HepG2 (cell line): ENCODE results near the gene HDAC5. TPM values are rescaled to one million over a fixed set of nuclear protein-coding genes. Genes with fewer than 3 reads are reported as not detected.
A peak's percentile ranks its signal among the peaks of the same experiment; 100 is the strongest.

Source experiments
- ATF7-NPFF ChIP-seq: sonication (generic); formaldehyde crosslinking; IDR thresholded peaks from 2 replicates; pipeline ENCODE4 v1.8.1; 2023; ENCODE audit warnings: mild to moderate bottlenecking, low read depth, missing genetic modification reagents, moderate library complexity
- CREB3 ChIP-seq: sonication (generic); formaldehyde crosslinking; IDR thresholded peaks from 2 replicates; pipeline ENCODE4 v1.5.0; 2020; ENCODE audit warnings: missing genetic modification reagents
- GABPA ChIP-seq, 2 experiments: IDR thresholded peaks; 2 replicates each; pipeline ENCODE4 v1.6.1; 2011 to 2016; ENCODE audit warnings: low read depth in 2 of 2, low read length in 1 of 2, missing biosample characterization in 1 of 2, missing genetic modification characterization in 1 of 2
- MLXIP ChIP-seq: sonication (generic); formaldehyde crosslinking; IDR thresholded peaks from 2 replicates; pipeline ENCODE4 v1.9.0; 2021; ENCODE audit warnings: missing genetic modification reagents, borderline replicate concordance
- RBM39 ChIP-seq: fragments of 200-400 bp; formaldehyde crosslinking; IDR thresholded peaks from one replicate; pipeline ENCODE4 v1.6.1; 2018; ENCODE audit warnings: antibody characterized with exemption, mild to moderate bottlenecking, low read depth, low read length; ENCODE audit not compliant: poor library complexity, severe bottlenecking
- RELA ChIP-seq: sonication (generic); formaldehyde crosslinking; IDR thresholded peaks from 2 replicates; pipeline ENCODE4 v1.4.0; 2020; ENCODE audit warnings: missing genetic modification reagents
- REXO4 ChIP-seq: sonication (generic); formaldehyde crosslinking; IDR thresholded peaks from 2 replicates; pipeline ENCODE4 v1.8.0; 2022; ENCODE audit warnings: missing genetic modification reagents, mild to moderate bottlenecking, borderline replicate concordance
- RFX3 ChIP-seq: IDR thresholded peaks from 2 replicates; pipeline ENCODE4 v1.6.1; 2016; ENCODE audit warnings: missing biosample characterization, missing genetic modification reagents
- SMAD3 ChIP-seq: sonication (generic); formaldehyde crosslinking; IDR thresholded peaks from 2 replicates; pipeline ENCODE4 v1.4.0; 2020; ENCODE audit warnings: missing genetic modification reagents
- ZNF17 ChIP-seq: sonication (generic); formaldehyde crosslinking; IDR thresholded peaks from 2 replicates; pipeline ENCODE4 v1.5.0; 2020; ENCODE audit warnings: mild to moderate bottlenecking, missing genetic modification reagents
- ZNF225 ChIP-seq: sonication (generic); formaldehyde crosslinking; IDR thresholded peaks from 2 replicates; pipeline ENCODE4 v1.4.0; 2020; ENCODE audit warnings: mild to moderate bottlenecking, missing genetic modification reagents
- ZNF530 ChIP-seq: sonication (generic); formaldehyde crosslinking; IDR thresholded peaks from 2 replicates; pipeline ENCODE4 v1.5.0; 2020; ENCODE audit warnings: low read depth, mild to moderate bottlenecking, missing genetic modification reagents
- ZNF550 ChIP-seq: sonication (generic); formaldehyde crosslinking; IDR thresholded peaks from 2 replicates; pipeline ENCODE4 v1.4.0; 2020; ENCODE audit warnings: mild to moderate bottlenecking, missing genetic modification reagents, borderline replicate concordance
- ZNF556 ChIP-seq: sonication (generic); formaldehyde crosslinking; IDR thresholded peaks from 2 replicates; pipeline ENCODE4 v1.4.0; 2020; ENCODE audit warnings: mild to moderate bottlenecking, missing genetic modification reagents, borderline replicate concordance
- ZNF572 ChIP-seq: sonication (generic); formaldehyde crosslinking; IDR thresholded peaks from 2 replicates; pipeline ENCODE4 v1.5.1; 2020; ENCODE audit warnings: mild to moderate bottlenecking, missing genetic modification reagents
- ZNF776 ChIP-seq: sonication (generic); formaldehyde crosslinking; IDR thresholded peaks from 2 replicates; pipeline ENCODE4 v1.4.0; 2020; ENCODE audit warnings: mild to moderate bottlenecking, missing genetic modification reagents
- polyA plus RNA-seq, 8 experiments: library from polyadenylated mRNA; depleted of rRNA in 3 of 8; stranded (reverse) in 7 of 8; unstranded in 1 of 8; fragments of >200 nt; fragmentation: Illumina TruSeq in 4 of 8; extraction: Trizol in 4 of 8; gene quantifications; 2 replicates each; pipeline versions ENCODE4 v1.2.1 to v1.2.3, GENCODE V29; 2011 to 2016; ENCODE audit warnings: low read depth in 4 of 8, missing spikeins in 1 of 8, mixed read lengths in 1 of 8; ENCODE audit not compliant: insufficient read depth in 1 of 8
- total RNA-seq, 5 experiments: library from RNA; depleted of rRNA; stranded (reverse); fragments of >200 nt; fragmentation: Illumina TruSeq; extraction: Trizol; gene quantifications; 2 replicates each; pipeline ENCODE4 v1.2.3, GENCODE V29; 2016; ENCODE audit warnings: low read depth in 1 of 5
- TF ChIP-seq, protein P1 (sequence below): sonication (generic); formaldehyde crosslinking; IDR thresholded peaks from 2 replicates; pipeline ENCODE4 v1.5.0; 2020; ENCODE audit warnings: missing genetic modification reagents, mild to moderate bottlenecking, borderline replicate concordance
- TF ChIP-seq, protein P2 (sequence below): sonication (generic); formaldehyde crosslinking; IDR thresholded peaks from 2 replicates; pipeline ENCODE4 v1.4.0; 2020; ENCODE audit warnings: missing genetic modification reagents, mild to moderate bottlenecking, borderline replicate concordance
- TF ChIP-seq, protein P3 (sequence below): sonication (generic); formaldehyde crosslinking; IDR thresholded peaks from 2 replicates; pipeline ENCODE4 v1.5.1; 2020; ENCODE audit warnings: mild to moderate bottlenecking, missing genetic modification reagents, moderate library complexity

HDAC5 gene
- total and polyA plus RNA-seq, 2 of the 13 experiments (the other 11 are each of a cell fraction or from before 2014, with no cell fraction given), result 46.4 to 85.4 TPM

GRCh38 chr17:44066204-44066930, 57.1 kb downstream of the HDAC5 start, which contains the start of gene LSM12 (continued):
- TF ChIP-seq MLXIP (CRISPR knock-in tag) (no peak), GABPA (IDR thresholded peaks at IDR 0.05; ENCODE audit: low read depth, low read length) (no peak), GABPA (CRISPR knock-in tag; IDR thresholded peaks at IDR 0.05; ENCODE audit: low read depth) (no peak), ZNF530 (CRISPR knock-in tag) (no peak), RFX3 (CRISPR knock-in tag) (no peak), REXO4 (no peak), ZNF776 (CRISPR knock-in tag) (0 out of 2 replicates have a peak, but pooled peaks have one; percentile 76), RELA (CRISPR knock-in tag) (no peak), CREB3 (0 out of 2 replicates have a peak, but pooled peaks have one; percentile 29), ZNF225 (CRISPR knock-in tag) (no peak), ZNF17 (CRISPR knock-in tag) (no peak), SMAD3 (CRISPR knock-in tag) (no peak), RBM39 (no peak), ZNF556 (peak; percentile 35; the same call in 1 of the 2 replicates), ATF7-NPFF (CRISPR knock-in tag) (peak; percentile 72), ZNF572 (CRISPR knock-in tag) (no peak), ZNF550 (CRISPR knock-in tag) (no peak)
- TF ChIP-seq, protein P1, sequence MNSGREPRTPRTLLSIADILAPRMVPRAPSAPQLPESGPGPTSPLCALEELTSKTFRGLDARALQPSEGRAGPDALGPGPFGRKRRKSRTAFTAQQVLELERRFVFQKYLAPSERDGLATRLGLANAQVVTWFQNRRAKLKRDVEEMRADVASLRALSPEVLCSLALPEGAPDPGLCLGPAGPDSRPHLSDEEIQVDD (CRISPR knock-in tag), result no peak
- TF ChIP-seq, protein P2, sequence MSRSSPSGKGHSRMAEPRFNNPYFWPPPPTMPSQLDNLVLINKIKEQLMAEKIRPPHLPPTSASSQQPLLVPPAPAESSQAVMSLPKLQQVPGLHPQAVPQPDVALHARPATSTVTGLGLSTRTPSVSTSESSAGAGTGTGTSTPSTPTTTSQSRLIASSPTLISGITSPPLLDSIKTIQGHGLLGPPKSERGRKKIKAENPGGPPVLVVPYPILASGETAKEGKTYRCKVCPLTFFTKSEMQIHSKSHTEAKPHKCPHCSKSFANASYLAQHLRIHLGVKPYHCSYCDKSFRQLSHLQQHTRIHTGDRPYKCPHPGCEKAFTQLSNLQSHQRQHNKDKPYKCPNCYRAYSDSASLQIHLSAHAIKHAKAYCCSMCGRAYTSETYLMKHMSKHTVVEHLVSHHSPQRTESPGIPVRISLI (CRISPR knock-in tag), result peak; percentile 28; the same call in 1 of the 2 replicates
- TF ChIP-seq, protein P3, sequence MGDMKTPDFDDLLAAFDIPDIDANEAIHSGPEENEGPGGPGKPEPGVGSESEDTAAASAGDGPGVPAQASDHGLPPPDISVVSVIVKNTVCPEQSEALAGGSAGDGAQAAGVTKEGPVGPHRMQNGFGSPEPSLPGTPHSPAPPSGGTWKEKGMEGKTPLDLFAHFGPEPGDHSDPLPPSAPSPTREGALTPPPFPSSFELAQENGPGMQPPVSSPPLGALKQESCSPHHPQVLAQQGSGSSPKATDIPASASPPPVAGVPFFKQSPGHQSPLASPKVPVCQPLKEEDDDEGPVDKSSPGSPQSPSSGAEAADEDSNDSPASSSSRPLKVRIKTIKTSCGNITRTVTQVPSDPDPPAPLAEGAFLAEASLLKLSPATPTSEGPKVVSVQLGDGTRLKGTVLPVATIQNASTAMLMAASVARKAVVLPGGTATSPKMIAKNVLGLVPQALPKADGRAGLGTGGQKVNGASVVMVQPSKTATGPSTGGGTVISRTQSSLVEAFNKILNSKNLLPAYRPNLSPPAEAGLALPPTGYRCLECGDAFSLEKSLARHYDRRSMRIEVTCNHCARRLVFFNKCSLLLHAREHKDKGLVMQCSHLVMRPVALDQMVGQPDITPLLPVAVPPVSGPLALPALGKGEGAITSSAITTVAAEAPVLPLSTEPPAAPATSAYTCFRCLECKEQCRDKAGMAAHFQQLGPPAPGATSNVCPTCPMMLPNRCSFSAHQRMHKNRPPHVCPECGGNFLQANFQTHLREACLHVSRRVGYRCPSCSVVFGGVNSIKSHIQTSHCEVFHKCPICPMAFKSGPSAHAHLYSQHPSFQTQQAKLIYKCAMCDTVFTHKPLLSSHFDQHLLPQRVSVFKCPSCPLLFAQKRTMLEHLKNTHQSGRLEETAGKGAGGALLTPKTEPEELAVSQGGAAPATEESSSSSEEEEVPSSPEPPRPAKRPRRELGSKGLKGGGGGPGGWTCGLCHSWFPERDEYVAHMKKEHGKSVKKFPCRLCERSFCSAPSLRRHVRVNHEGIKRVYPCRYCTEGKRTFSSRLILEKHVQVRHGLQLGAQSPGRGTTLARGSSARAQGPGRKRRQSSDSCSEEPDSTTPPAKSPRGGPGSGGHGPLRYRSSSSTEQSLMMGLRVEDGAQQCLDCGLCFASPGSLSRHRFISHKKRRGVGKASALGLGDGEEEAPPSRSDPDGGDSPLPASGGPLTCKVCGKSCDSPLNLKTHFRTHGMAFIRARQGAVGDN (CRISPR knock-in tag), result peak; percentile 82
